Nephron progenitor cell (in vitro differentiated cells): Measurements from ENCODE around the gene GAS2L1.
A peak's percentile ranks its signal among the peaks of the same experiment; 100 is the strongest.
"Not testable (repeated sequence)": the region's sequence is repeated elsewhere in the genome, so short reads cannot be mapped to it uniquely, and the experiment has no call there.

Experiments used
- DNase-seq: peaks from one replicate; pipeline ENCODE4 v3.0.0; 2021
- H3K27ac Mint-ChIP-seq: 2 replicates; pipeline ENCODE4 v1.8.0; 2021; ENCODE audit warnings: mild to moderate bottlenecking, moderate library complexity, mixed read lengths
- H3K27me3 Mint-ChIP-seq: 2 replicates; pipeline ENCODE4 v1.8.0; 2021; ENCODE audit warnings: mild to moderate bottlenecking, low read depth, mixed read lengths; ENCODE audit not compliant: poor library complexity
- H3K36me3 Mint-ChIP-seq: 2 replicates; pipeline ENCODE4 v1.8.0; 2021; ENCODE audit warnings: low read depth, mixed read lengths
- H3K4me1 Mint-ChIP-seq: 2 replicates; pipeline ENCODE4 v1.8.0; 2021; ENCODE audit warnings: mixed read lengths
- H3K4me3 Mint-ChIP-seq: 2 replicates; pipeline ENCODE4 v1.8.0; 2021; ENCODE audit warnings: mild to moderate bottlenecking, moderate library complexity, mixed read lengths
- H3K9me3 Mint-ChIP-seq: 2 replicates; pipeline ENCODE4 v1.8.0; 2021; ENCODE audit warnings: mild to moderate bottlenecking, moderate library complexity, mixed read lengths
- CTCF ChIP-seq: fragments of 200-600 bp; sonication (generic); IDR thresholded peaks from 2 replicates; pipeline ENCODE4 v1.5.0; 2021; ENCODE audit warnings: antibody characterized with exemption

GAS2L1 gene

DNA sequence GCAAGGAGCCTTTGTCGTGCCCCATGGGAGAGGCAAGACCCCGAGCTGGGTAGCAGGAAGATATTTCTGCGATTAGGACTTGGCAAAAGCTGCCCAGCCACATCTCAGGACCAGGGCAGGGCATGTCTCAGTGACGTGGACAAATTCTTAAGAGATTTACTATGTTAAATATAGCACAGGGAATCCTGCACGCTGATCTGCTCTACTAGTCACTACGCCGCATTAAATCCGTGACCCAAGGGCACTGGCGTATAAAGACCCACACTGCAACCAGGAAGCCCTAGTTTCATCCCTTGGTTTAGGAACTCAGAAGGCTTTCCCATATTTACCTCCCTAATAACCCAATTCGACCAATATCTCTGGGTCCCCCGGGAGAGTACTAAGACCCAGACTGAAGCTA is 46.8 kb downstream of the GAS2L1 start:
- no peak for TF ChIP-seq CTCF
- Mint-ChIP-seq H3K9me3 (no peaks in the 10 kb centered on the region), H3K4me3 (no peak overlapping the region), H3K27me3 (no peaks in the 10 kb centered on the region), H3K36me3 (peaks cover 42% of the 10 kb centered on the region), H3K4me1 (no peaks in the 10 kb centered on the region), H3K27ac (peak overlapping the region; percentile 82)
- no peak for DNase-seq

DNA sequence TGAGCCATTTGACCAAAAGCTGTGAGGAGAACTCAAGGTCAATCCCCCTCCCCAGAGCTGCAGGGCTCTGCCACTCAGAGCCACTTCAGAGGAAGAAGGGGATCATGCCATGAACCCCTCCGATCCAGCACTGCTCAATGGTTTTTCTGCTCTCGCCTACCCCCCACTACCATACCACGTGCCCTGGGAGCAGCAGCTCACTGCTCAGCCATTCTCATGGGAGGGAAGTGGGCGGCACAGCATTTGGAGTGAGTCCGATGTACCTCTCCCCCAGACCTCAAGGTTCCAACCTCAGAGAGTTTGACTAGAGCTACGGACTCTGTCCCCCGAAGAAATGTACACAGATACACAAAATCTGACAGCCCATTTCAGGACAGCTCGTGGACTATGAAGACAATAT is 47.4 kb downstream of the GAS2L1 start:
- Mint-ChIP-seq H3K27me3 (no peaks in the 10 kb centered on the region), H3K9me3 (no peaks in the 10 kb centered on the region), H3K27ac (no peak overlapping the region), H3K36me3 (peaks cover 38% of the 10 kb centered on the region), H3K4me1 (no peaks in the 10 kb centered on the region), H3K4me3 (no peak overlapping the region)
- DNase-seq: no peak
- no peak for TF ChIP-seq CTCF

- H3K36me3 Mint-ChIP-seq: peaks cover 36% of the 10 kb centered on the region
- H3K9me3 Mint-ChIP-seq, H3K4me1 Mint-ChIP-seq, H3K4me3 Mint-ChIP-seq, H3K27me3 Mint-ChIP-seq, DNase-seq, H3K27ac Mint-ChIP-seq: not testable (repeated sequence)
These were observed 50.9 kb downstream of the GAS2L1 start for GRCh38 chr22:29357193-29357890.

DNA sequence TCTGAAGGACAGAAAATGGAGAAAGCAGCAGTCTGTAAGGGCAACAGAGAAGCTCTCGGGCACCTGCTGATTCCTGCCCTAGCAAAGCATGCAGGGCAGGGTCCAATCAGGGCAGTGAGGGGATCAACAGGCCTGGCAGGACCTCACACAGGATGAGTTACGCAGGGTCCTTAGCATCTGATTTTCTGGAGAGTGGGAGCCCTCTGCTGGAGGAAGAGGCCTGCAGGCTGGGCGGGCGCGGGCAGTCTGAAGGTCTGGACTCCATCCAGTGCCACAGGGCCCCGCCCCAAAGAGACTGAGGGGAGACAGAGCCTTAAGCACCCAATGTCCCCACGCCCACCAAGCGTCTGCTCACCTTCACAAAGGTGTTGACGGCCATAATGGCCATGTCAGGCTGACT is 53.0 kb downstream of the GAS2L1 start:
- Mint-ChIP-seq H3K4me3 (no peak overlapping the region), H3K27ac (no peak overlapping the region), H3K36me3 (peaks cover 31% of the 10 kb centered on the region), H3K4me1 (peaks cover 14% of the 10 kb centered on the region), H3K9me3 (no peaks in the 10 kb centered on the region), H3K27me3 (no peaks in the 10 kb centered on the region)
- peak; percentile 51 for TF ChIP-seq CTCF
- DNase-seq: peak; percentile 57
